DND-41 (cell line): ENCODE data around the gene S1PR2.
A peak's percentile ranks its signal among the peaks of the same experiment; 100 is the strongest.

Experiments
- ATAC-seq: fragments of 200-7000 bp; cut with Tn5 transposase; 3 replicates; pipeline ENCODE4 v1.9.1; 2021; ENCODE audit warnings: low read depth; ENCODE audit not compliant: insufficient read depth
- DNase-seq: peaks from one replicate; pipeline ENCODE4 v3.0.0-alpha.2; 2020
- H2AFZ ChIP-seq: 2 replicates; pipeline ENCODE4 v1.6.0; 2012; ENCODE audit warnings: low read depth, low read length
- H3K27ac ChIP-seq: 2 replicates; pipeline ENCODE4 v1.5.1; 2012; ENCODE audit warnings: low read length, inconsistent platforms
- H3K27me3 ChIP-seq: fragments of 200-600 bp; sonication (generic); 2 replicates; pipeline ENCODE4 v1.6.0; 2012; ENCODE audit warnings: low read length, mild to moderate bottlenecking, inconsistent platforms; ENCODE audit not compliant: insufficient read depth, poor library complexity
- H3K36me3 ChIP-seq: 2 replicates; pipeline ENCODE4 v1.5.1; 2012; ENCODE audit warnings: low read length, inconsistent platforms; ENCODE audit not compliant: insufficient read depth
- H3K4me1 ChIP-seq: 2 replicates; pipeline ENCODE4 v1.5.1; 2012; ENCODE audit warnings: mild to moderate bottlenecking, low read length; ENCODE audit not compliant: insufficient read depth
- H3K4me2 ChIP-seq: 2 replicates; pipeline ENCODE4 v1.6.0; 2012; ENCODE audit warnings: mild to moderate bottlenecking, moderate library complexity, low read length, inconsistent platforms; ENCODE audit not compliant: insufficient read depth
- H3K4me3 ChIP-seq, 2 experiments: fragments of 200-600 bp in 1 of 2; shearing (Covaris generic) in 1 of 2; 2 replicates each; pipeline ENCODE4 v1.5.1; 2012 to 2016; ENCODE audit warnings: inconsistent platforms in 2 of 2, low read length in 2 of 2, mild to moderate bottlenecking in 2 of 2, low read depth in 1 of 2, moderate library complexity in 1 of 2
- H3K79me2 ChIP-seq: 2 replicates; pipeline ENCODE4 v1.6.0; 2012; ENCODE audit warnings: low read length, inconsistent platforms; ENCODE audit not compliant: insufficient read depth
- H3K9ac ChIP-seq: 2 replicates; pipeline ENCODE4 v1.6.0; 2012; ENCODE audit warnings: low read depth, mild to moderate bottlenecking, inconsistent platforms, low read length, moderate library complexity
- H3K9me3 ChIP-seq: 2 replicates; pipeline ENCODE4 v1.5.1; 2012; ENCODE audit warnings: low read length, moderate library complexity, mild to moderate bottlenecking, inconsistent platforms; ENCODE audit not compliant: insufficient read depth, severe bottlenecking
- H4K20me1 ChIP-seq: 2 replicates; pipeline ENCODE4 v1.6.0; 2012; ENCODE audit warnings: low read length; ENCODE audit not compliant: insufficient read depth
- EZH2 ChIP-seq: IDR thresholded peaks from 3 replicates; pipeline ENCODE4 v1.6.1; 2012; ENCODE audit warnings: borderline replicate concordance, low read depth, mild to moderate bottlenecking, moderate library complexity, low read length, inconsistent platforms; ENCODE audit not compliant: severe bottlenecking
- TF ChIP-seq, protein P1 (sequence below): IDR thresholded peaks from 2 replicates; pipeline ENCODE4 v1.5.1; 2012; ENCODE audit warnings: borderline replicate concordance, low read length, moderate library complexity, mild to moderate bottlenecking; ENCODE audit not compliant: poor library complexity, severe bottlenecking; ENCODE audit errors: extremely low read depth

The S1PR2 gene

GRCh38 chr19:10270616-10271394 lies 39.7 kb upstream of the S1PR2 start, which contains the start of gene ICAM1:
Gene ICAM1 (plus strand): TSS chr19:10271120. CDS start chr19:10271160, 40 bp downstream.
- H3K36me3 ChIP-seq, result peaks cover 5% of the 10 kb centered on the region; the same call in 1 of the 2 replicates
- ATAC-seq (peak; percentile 91), DNase-seq (peak; percentile 80)
- peak within 1 kb of the TSS; percentile 70 for H3K4me2 ChIP-seq
- H3K4me1 ChIP-seq, result peaks cover 32% of the 10 kb centered on the region
- TF ChIP-seq, protein P1, sequence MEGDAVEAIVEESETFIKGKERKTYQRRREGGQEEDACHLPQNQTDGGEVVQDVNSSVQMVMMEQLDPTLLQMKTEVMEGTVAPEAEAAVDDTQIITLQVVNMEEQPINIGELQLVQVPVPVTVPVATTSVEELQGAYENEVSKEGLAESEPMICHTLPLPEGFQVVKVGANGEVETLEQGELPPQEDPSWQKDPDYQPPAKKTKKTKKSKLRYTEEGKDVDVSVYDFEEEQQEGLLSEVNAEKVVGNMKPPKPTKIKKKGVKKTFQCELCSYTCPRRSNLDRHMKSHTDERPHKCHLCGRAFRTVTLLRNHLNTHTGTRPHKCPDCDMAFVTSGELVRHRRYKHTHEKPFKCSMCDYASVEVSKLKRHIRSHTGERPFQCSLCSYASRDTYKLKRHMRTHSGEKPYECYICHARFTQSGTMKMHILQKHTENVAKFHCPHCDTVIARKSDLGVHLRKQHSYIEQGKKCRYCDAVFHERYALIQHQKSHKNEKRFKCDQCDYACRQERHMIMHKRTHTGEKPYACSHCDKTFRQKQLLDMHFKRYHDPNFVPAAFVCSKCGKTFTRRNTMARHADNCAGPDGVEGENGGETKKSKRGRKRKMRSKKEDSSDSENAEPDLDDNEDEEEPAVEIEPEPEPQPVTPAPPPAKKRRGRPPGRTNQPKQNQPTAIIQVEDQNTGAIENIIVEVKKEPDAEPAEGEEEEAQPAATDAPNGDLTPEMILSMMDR, result peak; percentile 24
- TF ChIP-seq EZH2, result no peak
- peak within 1 kb of the TSS; percentile 89 for H2AFZ ChIP-seq
- H3K4me3 ChIP-seq, result peak within 1 kb of the TSS; percentile 26 to 70
- H3K27ac ChIP-seq, result peak within 1 kb of the TSS; percentile 65
- no peaks in the 10 kb centered on the region for H4K20me1 ChIP-seq
- H3K27me3 ChIP-seq, result peaks cover 5% of the 10 kb centered on the region
- peak within 1 kb of the TSS; percentile 58 for H3K9ac ChIP-seq
- H3K9me3 ChIP-seq, result no peaks in the 10 kb centered on the region
- H3K79me2 ChIP-seq, result no peaks in the 10 kb centered on the region

DNA sequence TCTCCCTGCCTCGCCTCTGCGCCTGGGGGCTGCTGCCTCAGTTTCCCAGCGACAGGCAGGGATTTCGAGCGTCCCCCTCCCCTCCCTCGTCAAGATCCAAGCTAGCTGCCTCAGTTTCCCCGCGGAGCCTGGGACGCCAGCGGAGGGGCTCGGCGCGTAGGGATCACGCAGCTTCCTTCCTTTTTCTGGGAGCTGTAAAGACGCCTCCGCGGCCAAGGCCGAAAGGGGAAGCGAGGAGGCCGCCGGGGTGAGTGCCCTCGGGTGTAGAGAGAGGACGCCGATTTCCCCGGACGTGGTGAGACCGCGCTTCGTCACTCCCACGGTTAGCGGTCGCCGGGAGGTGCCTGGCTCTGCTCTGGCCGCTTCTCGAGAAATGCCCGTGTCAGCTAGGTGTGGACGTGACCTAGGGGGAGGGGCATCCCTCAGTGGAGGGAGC lies 39.1 kb upstream of the S1PR2 start:
- Histone ChIP-seq H3K36me3 (peaks cover 5% of the 10 kb centered on the region; the same call in 1 of the 2 replicates), H3K4me2 (peak overlapping the region; percentile 70), H2AFZ (peak overlapping the region; percentile 89), H3K79me2 (no peaks in the 10 kb centered on the region), H3K27ac (peak overlapping the region; percentile 65), H4K20me1 (no peaks in the 10 kb centered on the region), H3K9ac (peak overlapping the region; percentile 58), H3K4me3 (peak overlapping the region; percentile 26 to 70; a peak in 2 of 4 replicates), H3K9me3 (no peaks in the 10 kb centered on the region), H3K4me1 (peaks cover 32% of the 10 kb centered on the region), H3K27me3 (peaks cover 5% of the 10 kb centered on the region)
- TF ChIP-seq, protein P1, result no peak
- TF ChIP-seq EZH2, result no peak
- DNase-seq, result no peak
- ATAC-seq, result no peak

DNA sequence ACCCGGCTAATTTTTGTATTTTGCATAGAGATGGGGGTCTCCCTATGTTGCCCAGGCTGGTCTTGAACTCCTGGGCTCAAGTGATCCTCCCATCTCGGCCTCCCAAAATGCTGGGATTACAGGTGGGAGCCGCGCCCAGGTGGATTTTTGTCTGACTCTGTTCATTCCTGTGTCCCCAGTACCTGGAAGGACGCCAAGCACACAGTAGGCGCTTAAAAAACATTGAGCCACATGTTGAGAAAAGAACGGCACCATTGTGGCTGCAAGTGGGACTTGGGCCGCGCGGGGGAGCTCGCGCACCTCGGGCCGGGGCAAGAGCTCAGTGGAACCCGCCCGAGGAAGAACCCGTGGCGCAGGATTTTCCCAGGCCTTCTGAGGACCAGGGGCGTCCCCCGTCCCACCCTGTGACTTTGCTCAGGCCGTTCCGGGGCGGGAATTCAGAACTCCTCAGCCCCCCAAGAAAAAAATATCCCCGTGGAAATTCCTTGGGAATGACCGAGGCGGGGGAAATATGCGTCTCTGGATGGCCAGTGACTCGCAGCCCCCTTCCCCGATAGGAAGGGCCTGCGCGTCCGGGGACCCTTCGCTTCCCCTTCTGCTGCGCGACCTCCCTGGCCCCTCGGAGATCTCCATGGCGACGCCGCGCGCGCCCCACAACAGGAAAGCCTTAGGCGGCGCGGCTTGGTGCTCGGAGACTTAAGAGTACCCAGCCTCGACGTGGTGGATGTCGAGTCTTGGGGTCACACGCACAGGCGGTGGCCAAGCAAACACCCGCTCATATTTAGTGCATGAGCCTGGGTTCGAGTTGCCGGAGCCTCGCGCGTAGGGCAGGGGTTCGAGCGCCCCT lies 38.4 kb upstream of the S1PR2 start:
- Histone ChIP-seq H3K9me3 (no peaks in the 10 kb centered on the region), H2AFZ (peak overlapping the region; percentile 89), H3K27ac (no peak overlapping the region), H3K4me1 (peaks cover 32% of the 10 kb centered on the region), H3K27me3 (peaks cover 5% of the 10 kb centered on the region), H3K36me3 (0 out of 2 replicates have a peak, but pooled peaks cover under 1% of the 10 kb centered on the region), H4K20me1 (no peaks in the 10 kb centered on the region), H3K4me2 (peak overlapping the region; percentile 70), H3K9ac (peak overlapping the region; percentile 58; the same call in 1 of the 2 replicates), H3K79me2 (no peaks in the 10 kb centered on the region), H3K4me3 (peak overlapping the region in 1 of 2 experiments; percentile 70; a peak in 1 of 4 replicates)
- ATAC-seq (peak; percentile 77), DNase-seq (peak; percentile 86)
- TF ChIP-seq EZH2, result no peak
- TF ChIP-seq, protein P1, result peak; percentile 95
